ENCODE measurements around the gene RFC3. TPM values are rescaled to one million over a fixed set of nuclear protein-coding genes. Genes with fewer than 3 reads are reported as not detected.

The RFC3 gene
- total RNA-seq, 2 donors from 2014 or later = 11.2 to 16.3 TPM

GRCh38 chr13:33825083-33825482 is 7.1 kb downstream of the RFC3 start:
- no peak for TF ChIP-seq POLR2AphosphoS5 (IDR thresholded peaks at IDR 0.05)
- TF ChIP-seq POLR2A (IDR thresholded peaks at IDR 0.05) = no peak
- TF ChIP-seq CTCF (IDR thresholded peaks at IDR 0.05) = no peak
- H3K36me3 ChIP-seq = no peaks in the 10 kb centered on the region
- intact Hi-C loops (cut with DNase I) = no loop called here
- no peaks in the 10 kb centered on the region for H3K27me3 ChIP-seq (replicated peaks; ENCODE audit: insufficient read depth)
- 95% methylated on average over 4 of the region's 4 CpGs for WGBS
- H3K4me3 ChIP-seq = no peak overlapping the region
- no peaks in the 10 kb centered on the region for H3K9me3 ChIP-seq
- H3K4me1 ChIP-seq (replicated peaks) = no peaks in the 10 kb centered on the region
- DNase-seq (ENCODE audit: low spot score) = no peak
- H3K27ac ChIP-seq = no peak overlapping the region

- DNase-seq (ENCODE audit: low spot score) = no peak
- intact Hi-C loops (cut with DNase I) = no loop called here
- TF ChIP-seq POLR2A (IDR thresholded peaks at IDR 0.05) = no peak
- no peak for TF ChIP-seq POLR2AphosphoS5 (IDR thresholded peaks at IDR 0.05)
- TF ChIP-seq CTCF (IDR thresholded peaks at IDR 0.05) = no peak
- Histone ChIP-seq H3K27ac (no peak overlapping the region), H3K4me1 (replicated peaks) (no peaks in the 10 kb centered on the region), H3K4me3 (no peak overlapping the region), H3K36me3 (no peaks in the 10 kb centered on the region), H3K27me3 (replicated peaks; ENCODE audit: insufficient read depth) (no peaks in the 10 kb centered on the region), H3K9me3 (no peaks in the 10 kb centered on the region)
- WGBS = 96% methylated on average over 2 of the region's 2 CpGs
Observed at GRCh38 chr13:33827139-33827538, 9.2 kb downstream of the RFC3 start.

- 93% methylated on average over 7 of the region's 7 CpGs for WGBS
Observed at GRCh38 chr13:33828431-33829129, 10.6 kb downstream of the RFC3 start.

GRCh38 chr13:33832872-33833271 is 14.9 kb downstream of the RFC3 start:
- H3K4me1 ChIP-seq (replicated peaks) = no peaks in the 10 kb centered on the region
- TF ChIP-seq CTCF (IDR thresholded peaks at IDR 0.05) (no peak), POLR2A (IDR thresholded peaks at IDR 0.05) (no peak), POLR2AphosphoS5 (IDR thresholded peaks at IDR 0.05) (no peak)
- 87% methylated on average over 4 of the region's 4 CpGs for WGBS
- DNase-seq (ENCODE audit: low spot score) = no peak
- H3K27ac ChIP-seq = no peak overlapping the region
- no peaks in the 10 kb centered on the region for H3K27me3 ChIP-seq (replicated peaks; ENCODE audit: insufficient read depth)
- intact Hi-C loops (cut with DNase I) = no loop called here
- no peaks in the 10 kb centered on the region for H3K36me3 ChIP-seq
- no peaks in the 10 kb centered on the region for H3K9me3 ChIP-seq
- H3K4me3 ChIP-seq = no peak overlapping the region

More at GRCh38 chr13:33828431-33829129, 10.6 kb downstream of the RFC3 start:
- Histone ChIP-seq H3K27me3 (replicated peaks; ENCODE audit: insufficient read depth) (no peaks in the 10 kb centered on the region), H3K4me1 (replicated peaks) (no peaks in the 10 kb centered on the region), H3K27ac (no peak overlapping the region), H3K36me3 (no peaks in the 10 kb centered on the region), H3K9me3 (no peaks in the 10 kb centered on the region), H3K4me3 (no peak overlapping the region)
- DNase-seq (ENCODE audit: low spot score) = no peak
- TF ChIP-seq POLR2A (IDR thresholded peaks at IDR 0.05) = no peak
- intact Hi-C loops (cut with DNase I) = no loop called here

GRCh38 chr13:33838647-33839046 is 20.7 kb downstream of the RFC3 start:
- 42% methylated on average over 4 of the region's 4 CpGs for WGBS
- no peak for DNase-seq (ENCODE audit: low spot score)
- Histone ChIP-seq H3K27me3 (replicated peaks; ENCODE audit: insufficient read depth) (no peaks in the 10 kb centered on the region), H3K4me1 (replicated peaks) (no peaks in the 10 kb centered on the region), H3K4me3 (no peak overlapping the region), H3K27ac (no peak overlapping the region), H3K9me3 (no peaks in the 10 kb centered on the region), H3K36me3 (no peaks in the 10 kb centered on the region)
- intact Hi-C loops (cut with DNase I) = no loop called here
- TF ChIP-seq POLR2A (IDR thresholded peaks at IDR 0.05) (no peak), CTCF (IDR thresholded peaks at IDR 0.05) (no peak)
